ENCODE results near the gene PLXNA2.

- no peak for TF ChIP-seq TAF1 (IDR thresholded peaks at IDR 0.05; ENCODE audit: borderline replicate concordance, low read depth, low read length)
- no peak for TF ChIP-seq POLR2AphosphoS5 (IDR thresholded peaks at IDR 0.05; ENCODE audit: low read depth, low read length)
These were observed 27.1 kb upstream of the PLXNA2 start for GRCh38 chr1:208271236-208271635.

All from GM12892 (cell line).